CD4-positive, alpha-beta T cell treated with Interleukin-17A for 1 hour (primary cell): ENCODE results near the gene ESRP2.

ENCODE experiments used
- DNase-seq: peaks from one replicate; pipeline ENCODE4 v3.0.0-alpha.2; 2020

Gene ESRP2

DNA sequence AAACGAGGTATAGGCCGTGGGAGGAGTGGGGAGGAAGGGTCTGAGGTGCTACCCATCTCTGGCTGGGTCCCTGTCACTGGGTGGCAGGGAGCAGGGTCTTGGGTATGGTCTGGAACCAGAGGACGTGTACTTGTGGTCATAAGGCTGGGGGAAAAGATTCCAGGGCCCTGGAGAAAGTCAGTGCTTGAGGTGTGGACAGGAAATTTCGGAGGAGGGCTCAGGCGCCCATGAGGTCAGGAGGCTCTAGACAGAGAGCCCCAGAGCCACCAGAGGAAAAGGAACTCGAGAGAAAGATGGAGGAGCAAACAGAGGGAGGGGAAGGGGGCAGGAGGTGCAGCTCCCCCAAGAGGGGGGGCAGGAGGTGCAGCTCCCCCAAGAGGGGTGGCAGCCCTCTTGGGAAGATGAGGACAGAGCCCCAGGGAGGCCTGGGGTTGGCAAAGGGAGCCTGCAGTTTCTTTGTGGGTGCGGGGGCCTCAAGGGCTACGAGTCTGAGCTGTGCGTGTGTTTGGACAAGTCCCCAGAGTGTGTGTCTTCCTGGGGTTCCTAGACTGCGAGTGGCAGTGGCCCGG is 27.7 kb upstream of the ESRP2 start:
- DNase-seq = no peak

DNA sequence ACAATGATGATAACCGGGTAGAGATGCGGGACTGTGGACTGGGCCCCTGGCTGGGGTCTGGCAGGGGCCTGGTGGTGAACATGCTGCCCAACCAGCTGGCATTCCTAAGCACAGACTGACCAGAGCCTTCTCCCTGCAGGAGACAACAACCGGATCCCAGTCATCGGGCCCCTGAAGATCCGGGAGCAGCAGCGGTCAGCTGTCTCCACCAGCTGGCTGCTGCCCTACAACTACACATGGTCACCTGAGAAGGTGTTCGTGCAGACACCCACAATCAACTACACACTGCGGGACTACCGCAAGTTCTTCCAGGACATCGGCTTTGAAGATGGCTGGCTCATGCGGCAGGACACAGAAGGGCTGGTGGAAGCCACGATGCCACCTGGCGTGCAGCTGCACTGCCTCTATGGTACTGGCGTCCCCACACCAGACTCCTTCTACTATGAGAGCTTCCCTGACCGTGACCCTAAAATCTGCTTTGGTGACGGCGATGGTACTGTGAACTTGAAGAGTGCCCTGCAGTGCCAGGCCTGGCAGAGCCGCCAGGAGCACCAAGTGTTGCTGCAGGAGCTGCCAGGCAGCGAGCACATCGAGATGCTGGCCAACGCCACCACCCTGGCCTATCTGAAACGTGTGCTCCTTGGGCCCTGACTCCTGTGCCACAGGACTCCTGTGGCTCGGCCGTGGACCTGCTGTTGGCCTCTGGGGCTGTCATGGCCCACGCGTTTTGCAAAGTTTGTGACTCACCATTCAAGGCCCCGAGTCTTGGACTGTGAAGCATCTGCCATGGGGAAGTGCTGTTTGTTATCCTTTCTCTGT is 23.3 kb upstream of the ESRP2 start:
- DNase-seq = no peak

DNA sequence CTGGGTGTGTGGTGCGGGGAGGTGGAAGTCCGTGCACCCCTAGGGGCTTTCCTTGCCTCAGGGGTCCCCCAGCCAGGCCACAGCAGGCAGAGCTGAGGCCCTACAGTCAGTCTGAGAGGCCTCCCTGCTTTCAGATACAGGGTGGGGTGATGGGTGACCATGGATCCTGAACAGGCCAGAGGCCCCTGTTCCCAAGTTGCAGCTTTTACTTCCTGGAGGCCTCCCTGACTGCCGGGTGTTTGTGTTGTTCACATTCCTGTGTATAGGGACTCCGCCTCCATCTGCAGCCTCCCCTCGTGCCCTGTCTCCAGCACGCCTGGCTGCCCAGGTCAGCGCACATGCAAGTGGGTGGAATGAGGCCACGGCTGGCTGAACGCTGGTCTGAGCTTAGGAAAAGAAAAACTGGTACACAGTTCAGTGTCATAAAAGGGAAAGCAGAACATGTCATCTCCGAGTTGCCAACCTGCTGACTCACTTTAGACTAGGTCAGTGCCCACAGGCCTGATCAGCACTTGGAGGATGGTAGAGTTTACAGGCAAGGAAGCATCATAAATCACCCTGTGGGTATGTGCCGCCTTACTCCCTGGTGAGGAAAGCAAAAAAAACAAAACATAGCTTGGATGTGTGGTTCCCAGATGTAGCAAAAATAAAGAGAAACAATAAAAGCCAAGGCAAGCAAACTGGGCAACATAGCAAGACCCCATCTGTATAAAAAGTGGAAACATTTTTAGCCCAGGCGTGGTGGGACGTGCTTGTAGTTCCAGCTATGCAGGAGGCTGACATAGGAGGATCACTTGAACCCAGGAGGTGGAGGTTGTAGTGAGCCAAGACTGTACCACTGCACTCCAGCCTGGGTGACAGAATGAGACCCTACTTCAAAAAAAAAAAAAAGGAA is 22.2 kb upstream of the ESRP2 start:
- no peak for DNase-seq

DNA sequence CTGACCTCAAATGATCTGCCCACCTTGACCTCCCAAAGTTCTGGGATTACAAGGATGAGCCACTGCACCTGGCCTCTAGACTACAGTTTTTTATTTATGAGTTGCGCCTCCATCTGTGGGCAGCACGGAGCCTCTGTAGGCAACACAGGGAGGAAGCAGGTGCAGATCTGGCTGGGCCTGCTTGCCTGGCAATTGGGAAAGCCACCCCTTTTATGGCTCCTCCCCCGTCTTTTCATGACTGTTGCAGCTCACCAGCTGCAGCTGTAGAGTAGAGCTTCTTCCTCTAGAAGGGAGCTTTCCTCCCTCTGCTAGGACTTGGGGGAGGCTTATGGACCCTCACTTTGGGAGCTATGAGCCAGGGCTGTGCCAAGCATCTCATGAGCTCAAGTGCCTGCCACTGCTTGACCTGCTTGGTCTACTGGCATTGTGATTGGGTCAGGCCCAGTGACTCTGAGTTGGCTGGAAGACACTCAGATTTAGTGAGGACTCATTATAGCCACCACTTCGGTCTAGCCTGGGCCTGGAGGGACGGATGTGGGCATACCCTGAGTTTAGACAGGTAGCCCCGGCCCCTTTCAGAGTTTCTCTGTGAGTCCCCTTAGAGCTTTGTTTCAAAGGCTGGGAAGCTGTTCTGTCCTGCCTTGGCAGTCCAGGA is 21.5 kb upstream of the ESRP2 start:
- DNase-seq = no peak

DNA sequence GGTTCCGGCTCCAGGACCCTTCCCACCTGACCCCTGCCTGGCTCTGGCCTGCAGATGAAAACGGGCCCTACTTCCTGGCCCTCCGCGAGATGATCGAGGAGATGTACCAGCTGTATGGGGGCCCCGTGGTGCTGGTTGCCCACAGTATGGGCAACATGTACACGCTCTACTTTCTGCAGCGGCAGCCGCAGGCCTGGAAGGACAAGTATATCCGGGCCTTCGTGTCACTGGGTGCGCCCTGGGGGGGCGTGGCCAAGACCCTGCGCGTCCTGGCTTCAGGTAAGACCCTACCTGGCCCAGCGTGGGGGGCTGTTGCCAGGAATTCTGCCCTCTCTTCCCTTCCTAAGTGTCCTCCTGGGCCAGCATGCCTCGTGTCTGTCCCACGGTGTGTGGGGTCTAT is 19.8 kb upstream of the ESRP2 start:
- DNase-seq = no peak

DNA sequence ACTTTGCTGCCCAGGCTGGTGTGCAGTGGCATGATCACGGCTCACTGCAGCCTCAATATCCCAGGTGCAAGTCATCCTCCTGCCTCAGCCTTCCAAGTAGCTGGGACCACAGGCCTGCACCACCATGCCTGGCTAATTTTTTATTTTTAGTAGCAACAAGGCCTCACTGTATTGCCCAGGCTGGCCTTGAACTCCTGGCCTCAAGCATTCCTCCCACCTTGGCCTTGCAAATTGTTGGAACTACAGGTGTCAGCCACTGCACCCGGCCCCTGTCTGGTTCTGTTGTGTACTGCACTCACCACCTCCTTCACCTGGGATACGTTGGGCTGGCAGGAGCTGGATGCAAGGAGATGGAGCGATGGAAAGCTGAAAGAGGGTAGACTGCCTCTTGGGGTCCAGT is 17.8 kb upstream of the ESRP2 start:
- DNase-seq = no peak

DNA sequence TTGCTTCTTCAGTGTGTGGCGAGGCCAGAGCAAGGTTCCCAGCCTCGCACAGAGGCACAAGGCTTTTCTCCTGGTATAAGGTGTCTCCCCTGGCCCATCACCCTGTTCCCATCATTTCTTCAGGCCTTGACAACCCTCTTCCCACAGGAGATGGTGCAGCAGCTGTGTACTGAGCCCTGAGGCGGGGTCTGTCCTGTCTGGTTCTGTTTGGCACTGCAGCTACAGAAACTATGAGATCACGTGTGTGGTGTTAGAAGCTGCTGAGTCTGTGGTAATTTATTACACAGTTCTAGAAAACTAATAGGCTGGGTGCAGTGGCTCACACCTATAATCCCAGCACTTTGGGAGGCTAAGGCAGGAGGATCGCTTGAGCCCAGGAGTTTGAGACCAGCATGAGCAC is 16.5 kb upstream of the ESRP2 start:
- DNase-seq = no peak

DNA sequence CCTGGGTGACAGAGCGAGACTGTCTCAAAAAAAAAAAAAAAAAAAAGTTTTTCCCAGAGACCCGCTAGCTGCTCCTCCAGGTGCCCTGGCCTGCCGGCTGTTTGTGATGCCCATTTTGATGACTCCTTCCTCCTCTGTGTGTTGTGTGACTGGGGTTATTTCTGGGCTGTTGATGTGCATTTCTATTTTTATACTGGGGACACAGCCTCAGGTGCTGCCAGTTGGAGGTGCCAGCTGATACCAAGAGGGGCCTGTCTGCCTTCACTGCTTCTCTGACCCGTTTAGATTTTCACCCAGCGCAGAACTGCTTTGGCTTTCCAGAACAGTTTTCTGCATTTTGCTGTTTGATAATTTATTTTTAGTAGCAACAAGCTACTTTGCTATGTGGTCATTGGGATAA is 15.9 kb upstream of the ESRP2 start:
- no peak for DNase-seq

DNA sequence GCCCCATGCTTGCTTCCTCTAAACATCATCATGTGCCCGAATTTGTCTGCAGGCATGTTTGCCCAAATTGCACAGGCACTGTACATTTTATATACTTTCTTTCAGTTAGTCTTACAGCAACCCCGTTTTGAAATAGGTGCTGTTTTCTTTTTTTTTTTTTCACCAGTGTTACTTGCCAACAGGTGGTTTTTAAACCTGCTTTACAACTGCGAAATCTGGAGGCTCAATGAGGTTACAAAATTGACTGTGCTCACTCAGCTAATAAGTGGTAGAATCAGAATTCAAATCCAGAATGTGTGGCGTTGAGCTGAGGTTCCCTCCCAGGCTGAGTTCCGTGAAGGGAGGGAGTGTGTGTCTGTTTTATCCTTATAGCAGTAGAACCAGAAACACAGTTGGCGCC is 15.0 kb upstream of the ESRP2 start:
- no peak for DNase-seq

DNA sequence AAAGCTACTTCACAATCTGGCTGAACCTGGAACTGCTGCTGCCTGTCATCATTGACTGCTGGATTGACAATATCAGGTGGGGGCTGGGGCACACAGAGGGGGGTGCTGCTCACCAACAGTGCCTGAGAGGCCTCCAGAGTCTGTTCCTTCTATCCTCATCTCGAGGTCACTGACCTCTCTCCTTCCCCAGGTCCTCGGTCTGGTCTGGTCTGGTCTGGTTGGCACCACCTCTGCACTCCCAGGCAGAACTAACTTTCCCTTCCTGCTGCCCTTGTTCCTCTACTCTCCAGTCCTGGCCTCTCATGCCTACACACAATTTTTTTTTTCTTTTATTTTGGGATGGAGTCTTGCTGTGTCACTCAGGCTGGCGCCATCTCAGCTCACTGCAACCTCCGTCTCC is 13.4 kb upstream of the ESRP2 start:
- no peak for DNase-seq

DNA sequence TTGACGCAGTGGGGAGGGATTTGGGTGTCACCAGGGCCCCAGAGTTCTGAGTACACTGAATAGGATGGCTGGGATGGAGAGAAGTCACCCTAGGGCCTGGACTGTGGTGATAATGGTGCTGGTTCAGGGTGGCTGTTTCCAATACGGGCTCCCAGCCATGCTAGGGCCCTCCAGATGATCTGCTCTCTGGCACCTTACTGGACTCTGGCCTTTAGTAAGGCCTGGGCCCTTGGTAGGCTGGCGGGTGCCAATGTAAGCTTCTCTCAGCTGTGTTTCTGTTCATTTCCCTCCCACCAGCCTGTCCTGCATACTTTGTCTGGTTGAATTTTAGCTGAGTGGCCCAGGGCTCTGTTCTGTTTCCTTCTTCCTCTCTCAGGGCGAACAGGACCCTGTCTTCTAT is 12.0 kb upstream of the ESRP2 start:
- no peak for DNase-seq

DNA sequence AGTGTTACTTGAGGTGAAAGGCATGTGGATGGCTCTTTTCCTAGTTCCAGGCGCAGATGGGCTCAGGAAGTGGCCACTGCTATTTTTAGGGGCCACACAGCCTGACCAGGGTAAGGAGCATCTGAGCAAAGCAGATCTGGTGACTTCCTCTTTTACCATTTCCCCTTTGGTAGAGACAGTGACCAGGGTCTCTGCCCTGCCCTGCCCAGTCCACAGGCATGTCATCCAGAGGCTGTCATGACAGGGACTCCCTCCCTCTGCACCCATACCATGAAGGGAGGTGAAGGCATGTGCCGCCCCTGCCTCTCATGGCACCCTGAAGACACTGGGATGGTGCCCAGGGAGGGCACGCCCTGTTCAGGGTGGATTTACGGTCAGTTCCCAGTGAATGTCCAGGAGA is 11.5 kb upstream of the ESRP2 start:
- no peak for DNase-seq

DNA sequence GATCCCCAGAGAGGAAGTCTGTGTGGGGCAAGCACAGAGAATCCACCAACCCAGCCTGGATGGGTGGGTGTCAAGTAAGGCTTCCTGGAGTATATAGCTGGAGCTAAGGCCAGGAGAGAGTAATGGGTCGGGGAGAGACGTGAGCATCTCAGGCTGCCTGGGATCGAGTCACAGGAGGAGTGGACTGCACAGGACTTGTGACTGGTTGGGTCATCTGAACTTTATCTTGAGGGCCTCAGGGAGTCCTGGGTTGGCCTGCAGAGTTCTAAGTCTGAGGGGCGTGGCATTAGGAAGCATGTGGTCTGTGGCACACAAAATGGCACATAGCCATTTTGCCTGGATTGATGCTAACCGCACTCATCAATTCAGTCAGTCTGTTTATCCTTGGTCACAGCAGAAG is 10.7 kb upstream of the ESRP2 start:
- no peak for DNase-seq

DNA sequence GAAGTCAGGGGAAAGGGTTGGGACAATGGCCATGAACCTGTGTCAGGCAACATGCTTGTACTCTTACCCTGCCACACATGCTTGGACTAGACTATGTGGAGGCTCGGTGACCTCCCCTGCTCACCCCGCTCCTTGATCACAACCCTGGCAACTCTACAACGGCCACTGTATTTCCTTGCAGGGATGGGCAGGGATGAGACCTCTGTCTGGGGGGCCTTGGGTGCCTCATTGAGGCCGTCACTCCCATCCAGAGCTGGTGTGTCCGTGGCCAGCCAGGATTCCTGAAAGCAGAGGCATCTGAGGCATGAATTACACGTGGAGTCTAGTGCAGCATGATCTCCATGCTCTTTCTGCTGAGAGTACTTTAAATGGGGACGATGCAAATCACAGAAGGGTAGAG is 10.2 kb upstream of the ESRP2 start:
- DNase-seq = no peak

DNA sequence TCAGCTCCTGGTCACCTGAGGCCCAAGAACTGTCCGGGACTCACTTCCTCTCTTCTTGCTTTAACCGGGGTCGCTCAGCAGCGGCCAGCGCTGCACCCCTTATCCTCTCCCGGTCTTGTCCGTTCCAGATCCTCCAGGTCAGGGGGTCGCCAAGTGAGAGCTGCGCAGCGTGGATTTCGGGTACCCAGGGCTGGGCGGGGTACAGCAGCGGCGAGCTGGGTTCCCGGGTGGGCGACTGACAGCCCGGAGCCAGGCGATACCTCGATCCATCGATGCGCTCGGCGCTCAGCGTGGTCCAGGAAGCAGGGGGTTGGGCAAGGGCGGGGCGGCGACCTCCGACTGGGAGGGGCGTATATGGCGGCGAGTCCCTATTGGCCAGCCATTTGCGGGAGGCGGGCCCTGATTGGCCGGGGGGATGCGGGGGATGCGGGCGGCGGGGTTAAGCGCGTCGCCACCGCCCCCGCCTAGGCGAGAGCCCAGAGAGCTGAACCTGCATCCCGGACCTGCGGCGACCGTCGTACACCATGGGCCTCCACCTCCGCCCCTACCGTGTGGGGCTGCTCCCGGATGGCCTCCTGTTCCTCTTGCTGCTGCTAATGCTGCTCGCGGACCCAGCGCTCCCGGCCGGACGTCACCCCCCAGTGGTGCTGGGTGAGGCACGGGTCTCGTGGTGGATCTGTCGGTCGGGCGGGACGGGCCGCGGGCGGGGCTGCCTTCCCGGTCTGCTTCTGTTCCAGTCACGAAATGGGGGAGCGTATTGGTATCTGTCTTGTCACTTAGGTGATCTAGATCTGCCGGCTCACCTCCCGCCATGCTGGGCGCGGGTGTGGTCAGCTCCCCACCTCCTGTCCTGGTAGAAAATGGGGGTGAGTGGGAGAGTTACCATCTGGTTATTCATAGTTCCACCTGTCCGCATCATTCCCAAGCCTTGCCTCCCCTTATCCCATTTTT is 9.3 kb upstream of the ESRP2 start, which contains the start of gene PLA2G15:
Gene PLA2G15 (plus strand): TSS at position 471 of the 951 bp plus-strand sequence. CDS start 54 bp downstream, at position 525.
- DNase-seq = peak; percentile 98

DNA sequence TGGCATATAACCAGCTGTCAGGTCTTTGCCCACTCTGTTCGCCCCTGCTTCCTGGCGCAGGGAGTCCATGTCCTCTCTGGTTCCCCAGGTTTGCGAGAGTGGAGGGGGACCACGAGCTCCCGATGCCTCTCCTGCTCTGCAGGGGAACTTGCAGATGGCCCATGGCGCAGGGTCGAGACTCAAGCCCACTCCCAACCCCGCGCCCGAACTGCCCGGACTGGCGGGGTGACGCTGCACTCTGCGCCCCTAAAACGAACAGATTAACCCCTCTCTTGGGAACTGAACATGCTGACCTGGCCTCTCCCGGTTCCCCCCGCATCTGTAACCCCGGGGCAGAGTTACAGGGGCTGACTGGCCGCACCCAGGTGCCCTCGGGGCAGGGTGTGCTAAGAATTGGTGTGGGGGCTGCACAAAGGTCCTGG is 8.6 kb upstream of the ESRP2 start:
- DNase-seq = no peak

DNA sequence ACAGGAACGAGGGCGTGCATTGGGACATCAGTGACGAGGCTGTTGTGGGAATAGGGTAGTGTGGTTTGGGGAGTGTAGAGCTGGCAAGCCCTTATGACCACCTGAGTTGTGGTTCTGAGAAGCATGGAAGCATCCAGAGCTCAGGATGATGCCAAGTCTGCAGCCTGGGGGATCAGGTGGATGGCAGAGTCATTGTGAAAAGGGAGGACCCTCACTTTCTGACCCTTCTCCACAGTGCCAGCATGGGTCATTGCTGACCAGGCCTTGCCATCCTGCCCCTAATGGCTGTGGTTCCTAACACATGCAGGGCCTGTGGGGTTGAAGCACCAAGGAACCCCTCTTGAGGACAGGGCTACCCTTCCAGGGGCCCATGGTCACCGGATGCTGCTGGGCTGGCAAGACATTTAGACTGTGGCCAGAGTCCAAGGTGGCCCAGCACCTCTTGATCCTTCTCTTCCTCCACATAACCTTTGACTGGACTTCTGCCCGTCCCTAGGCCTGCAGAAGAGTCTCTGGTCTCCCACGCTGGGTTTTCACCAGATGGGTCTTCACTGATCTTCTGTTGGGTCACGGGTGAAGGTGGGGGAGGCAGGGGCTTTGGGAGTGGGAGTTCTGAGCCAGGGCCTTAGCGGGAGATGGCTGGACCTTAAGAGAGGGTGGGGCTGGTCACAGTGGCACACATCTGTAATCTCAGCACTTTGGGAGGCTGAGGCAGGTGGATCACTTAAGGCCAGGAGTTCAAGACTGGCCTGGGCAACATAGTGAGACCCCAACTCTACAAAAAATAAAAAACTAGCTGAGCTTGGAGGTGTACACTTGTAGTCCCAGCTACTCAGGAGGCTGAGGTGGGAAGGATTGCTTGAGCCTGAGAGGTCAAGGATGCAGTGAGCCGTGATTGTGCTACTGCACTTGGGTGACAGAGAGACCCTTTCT is 7.3 kb upstream of the ESRP2 start:
- DNase-seq = no peak

DNA sequence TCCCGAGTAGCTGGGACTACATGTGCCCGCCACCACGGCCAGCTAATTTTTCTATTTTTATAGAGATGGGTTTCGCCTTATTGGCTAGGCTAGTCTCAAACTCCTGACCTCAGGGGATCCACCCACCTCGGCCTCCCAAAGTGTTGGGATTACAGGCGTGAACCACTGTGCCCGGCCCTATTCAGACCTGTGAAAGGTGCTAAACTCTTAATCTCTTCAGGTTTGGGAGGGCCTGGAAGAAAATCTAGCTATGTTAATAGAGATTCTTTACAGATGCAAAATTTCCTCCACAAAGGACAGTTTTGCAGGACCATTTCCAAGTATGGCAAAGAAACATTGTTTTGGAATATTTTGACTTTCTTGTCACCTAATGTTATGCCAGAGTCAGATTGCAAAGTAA is 6.2 kb upstream of the ESRP2 start:
- DNase-seq = no peak

DNA sequence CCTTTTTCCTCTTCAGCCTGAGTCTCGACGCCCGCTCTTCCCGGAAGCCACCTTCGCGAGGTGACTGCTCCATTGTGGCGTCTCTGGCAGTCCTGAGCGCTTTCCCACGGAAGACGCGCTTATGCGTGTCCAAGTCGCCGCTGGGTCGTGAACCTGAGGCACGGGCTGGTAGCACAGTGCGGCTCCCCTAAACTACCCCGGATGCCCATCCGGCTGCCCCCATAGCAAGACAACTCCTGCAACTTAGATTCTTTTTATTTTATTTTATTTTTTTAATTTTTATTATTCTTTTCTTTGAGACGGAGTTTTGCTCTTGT is 2.1 kb upstream of the ESRP2 start:
- DNase-seq = no peak

DNA sequence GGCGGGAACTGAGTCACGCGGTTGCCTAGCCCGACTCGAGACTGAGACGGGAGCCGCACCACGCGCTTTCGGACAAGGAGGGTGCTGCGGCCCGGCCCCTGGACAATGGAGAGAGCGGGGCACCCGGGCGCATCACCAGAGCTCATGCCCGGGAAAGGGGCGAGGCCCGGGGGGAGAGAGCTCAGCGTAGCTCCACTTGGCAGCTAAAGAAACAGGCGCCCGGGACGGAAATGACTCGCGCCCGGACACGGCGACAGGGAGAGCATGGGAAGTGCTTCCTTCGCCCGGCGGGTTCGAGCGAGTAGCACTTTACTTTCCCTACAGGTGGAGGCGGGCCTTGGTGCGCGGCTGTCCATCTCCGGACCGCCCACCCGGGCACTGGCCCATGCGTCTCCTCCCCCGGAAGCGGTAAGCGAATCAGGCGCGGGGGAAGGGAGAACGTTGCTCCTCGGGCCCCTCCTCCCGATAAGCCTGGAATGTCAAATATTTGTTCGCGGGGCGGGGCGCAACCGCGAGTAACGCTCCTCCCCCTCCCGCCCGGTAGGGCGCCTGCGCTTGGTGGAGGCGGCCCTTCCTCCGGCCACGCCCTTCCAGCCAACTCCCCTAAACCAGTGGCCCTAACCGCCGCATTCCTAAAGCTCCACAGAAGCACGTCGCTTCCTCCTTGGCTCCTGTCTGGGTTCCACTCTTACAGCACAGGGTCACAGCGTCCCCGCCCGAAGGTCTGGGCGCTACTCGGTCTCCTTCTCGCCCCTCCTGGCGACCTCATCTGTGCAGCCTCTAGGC is 1.5 kb upstream of the ESRP2 start:
- peak; percentile 93 for DNase-seq
